Tibial nerve (tissue), 4 donors: ENCODE measurements around the gene CDKL2.

Experiments used
- EP300 ChIP-seq, 2 donors: sonication (generic); formaldehyde crosslinking; IDR thresholded peaks; one replicate each; pipeline ENCODE4 v1.6.1; 2017; ENCODE audit warnings: antibody characterized with exemption in 2 of 2, mild to moderate bottlenecking in 1 of 2
- POLR2A ChIP-seq, 2 donors: fragments of 450-650 bp; IDR thresholded peaks; one replicate each; pipeline ENCODE4 v1.6.1; 2017; ENCODE audit warnings: antibody characterized with exemption in 2 of 2, mild to moderate bottlenecking in 2 of 2, moderate library complexity in 2 of 2
- TF ChIP-seq, protein P1 (sequence below), 5 experiments: fragments of 200-600 bp in 3 of 5; fragments of 450-650 bp in 2 of 5; sonication (generic) in 3 of 5; IDR thresholded peaks; one replicate each; pipeline ENCODE4 v1.5.1; 2016 to 2019; ENCODE audit warnings: antibody characterized with exemption in 5 of 5, mild to moderate bottlenecking in 3 of 5, moderate library complexity in 2 of 5

DNA sequence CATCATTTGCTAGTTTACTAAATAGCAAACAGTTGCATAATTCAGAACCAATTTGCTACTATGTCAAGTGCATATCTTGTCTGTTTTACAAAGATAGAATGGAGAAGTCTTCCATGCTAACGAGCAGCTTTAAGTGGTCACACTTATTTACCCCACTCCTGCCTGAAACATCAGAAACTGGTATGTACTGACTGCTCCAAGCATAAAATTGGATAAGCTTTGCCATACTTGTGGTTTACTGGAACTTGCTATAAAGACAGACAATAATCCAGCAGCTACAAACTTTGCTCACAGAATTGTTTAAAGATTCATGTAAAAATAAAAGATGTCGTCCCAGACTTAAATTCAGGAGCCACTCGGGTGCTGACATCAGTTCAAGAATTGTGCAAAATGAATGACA, 13.3 kb upstream of the CDKL2 start:
- TF ChIP-seq POLR2A (IDR thresholded peaks at IDR 0.05) (no peak), EP300 (IDR thresholded peaks at IDR 0.05) (no peak)
- TF ChIP-seq, protein P1, sequence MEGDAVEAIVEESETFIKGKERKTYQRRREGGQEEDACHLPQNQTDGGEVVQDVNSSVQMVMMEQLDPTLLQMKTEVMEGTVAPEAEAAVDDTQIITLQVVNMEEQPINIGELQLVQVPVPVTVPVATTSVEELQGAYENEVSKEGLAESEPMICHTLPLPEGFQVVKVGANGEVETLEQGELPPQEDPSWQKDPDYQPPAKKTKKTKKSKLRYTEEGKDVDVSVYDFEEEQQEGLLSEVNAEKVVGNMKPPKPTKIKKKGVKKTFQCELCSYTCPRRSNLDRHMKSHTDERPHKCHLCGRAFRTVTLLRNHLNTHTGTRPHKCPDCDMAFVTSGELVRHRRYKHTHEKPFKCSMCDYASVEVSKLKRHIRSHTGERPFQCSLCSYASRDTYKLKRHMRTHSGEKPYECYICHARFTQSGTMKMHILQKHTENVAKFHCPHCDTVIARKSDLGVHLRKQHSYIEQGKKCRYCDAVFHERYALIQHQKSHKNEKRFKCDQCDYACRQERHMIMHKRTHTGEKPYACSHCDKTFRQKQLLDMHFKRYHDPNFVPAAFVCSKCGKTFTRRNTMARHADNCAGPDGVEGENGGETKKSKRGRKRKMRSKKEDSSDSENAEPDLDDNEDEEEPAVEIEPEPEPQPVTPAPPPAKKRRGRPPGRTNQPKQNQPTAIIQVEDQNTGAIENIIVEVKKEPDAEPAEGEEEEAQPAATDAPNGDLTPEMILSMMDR (IDR thresholded peaks at IDR 0.05), result no peak
